Liver (tissue), 2 donors: ENCODE measurements around the gene FCRL2.

Experiments
- TF ChIP-seq, protein P1 (sequence below): IDR thresholded peaks from 2 replicates; pipeline ENCODE4 v1.6.1; 2016; ENCODE audit warnings: antibody characterized with exemption, mild to moderate bottlenecking
- TF ChIP-seq, protein P2 (sequence below): fragments of 150-350 bp; IDR thresholded peaks from 2 replicates; pipeline ENCODE4 v1.5.1; 2017; ENCODE audit warnings: improper control_type of control experiment, low read depth, low read length; ENCODE audit not compliant: missing input control
- donor health status: healthy.

DNA sequence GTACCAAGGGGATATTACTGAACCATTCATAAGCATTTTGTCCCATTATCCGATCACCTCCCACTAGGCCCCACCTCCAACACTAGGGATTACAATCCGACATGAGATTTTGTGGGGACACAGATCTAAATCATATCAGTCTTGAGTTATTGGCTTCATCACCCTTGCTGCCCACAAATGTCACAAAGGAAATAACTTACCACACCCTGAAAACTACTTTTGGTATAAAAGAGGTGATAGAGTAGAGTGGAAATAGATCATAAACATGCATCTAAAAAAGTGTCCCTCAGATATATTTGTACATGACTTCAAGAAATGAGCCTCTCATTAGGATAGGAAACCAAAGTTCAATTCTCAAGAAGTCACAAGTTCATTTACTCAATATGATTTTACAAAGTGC is 53.8 kb downstream of the FCRL2 start:
- TF ChIP-seq, protein P1, sequence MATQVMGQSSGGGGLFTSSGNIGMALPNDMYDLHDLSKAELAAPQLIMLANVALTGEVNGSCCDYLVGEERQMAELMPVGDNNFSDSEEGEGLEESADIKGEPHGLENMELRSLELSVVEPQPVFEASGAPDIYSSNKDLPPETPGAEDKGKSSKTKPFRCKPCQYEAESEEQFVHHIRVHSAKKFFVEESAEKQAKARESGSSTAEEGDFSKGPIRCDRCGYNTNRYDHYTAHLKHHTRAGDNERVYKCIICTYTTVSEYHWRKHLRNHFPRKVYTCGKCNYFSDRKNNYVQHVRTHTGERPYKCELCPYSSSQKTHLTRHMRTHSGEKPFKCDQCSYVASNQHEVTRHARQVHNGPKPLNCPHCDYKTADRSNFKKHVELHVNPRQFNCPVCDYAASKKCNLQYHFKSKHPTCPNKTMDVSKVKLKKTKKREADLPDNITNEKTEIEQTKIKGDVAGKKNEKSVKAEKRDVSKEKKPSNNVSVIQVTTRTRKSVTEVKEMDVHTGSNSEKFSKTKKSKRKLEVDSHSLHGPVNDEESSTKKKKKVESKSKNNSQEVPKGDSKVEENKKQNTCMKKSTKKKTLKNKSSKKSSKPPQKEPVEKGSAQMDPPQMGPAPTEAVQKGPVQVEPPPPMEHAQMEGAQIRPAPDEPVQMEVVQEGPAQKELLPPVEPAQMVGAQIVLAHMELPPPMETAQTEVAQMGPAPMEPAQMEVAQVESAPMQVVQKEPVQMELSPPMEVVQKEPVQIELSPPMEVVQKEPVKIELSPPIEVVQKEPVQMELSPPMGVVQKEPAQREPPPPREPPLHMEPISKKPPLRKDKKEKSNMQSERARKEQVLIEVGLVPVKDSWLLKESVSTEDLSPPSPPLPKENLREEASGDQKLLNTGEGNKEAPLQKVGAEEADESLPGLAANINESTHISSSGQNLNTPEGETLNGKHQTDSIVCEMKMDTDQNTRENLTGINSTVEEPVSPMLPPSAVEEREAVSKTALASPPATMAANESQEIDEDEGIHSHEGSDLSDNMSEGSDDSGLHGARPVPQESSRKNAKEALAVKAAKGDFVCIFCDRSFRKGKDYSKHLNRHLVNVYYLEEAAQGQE = no peak
- TF ChIP-seq, protein P2, sequence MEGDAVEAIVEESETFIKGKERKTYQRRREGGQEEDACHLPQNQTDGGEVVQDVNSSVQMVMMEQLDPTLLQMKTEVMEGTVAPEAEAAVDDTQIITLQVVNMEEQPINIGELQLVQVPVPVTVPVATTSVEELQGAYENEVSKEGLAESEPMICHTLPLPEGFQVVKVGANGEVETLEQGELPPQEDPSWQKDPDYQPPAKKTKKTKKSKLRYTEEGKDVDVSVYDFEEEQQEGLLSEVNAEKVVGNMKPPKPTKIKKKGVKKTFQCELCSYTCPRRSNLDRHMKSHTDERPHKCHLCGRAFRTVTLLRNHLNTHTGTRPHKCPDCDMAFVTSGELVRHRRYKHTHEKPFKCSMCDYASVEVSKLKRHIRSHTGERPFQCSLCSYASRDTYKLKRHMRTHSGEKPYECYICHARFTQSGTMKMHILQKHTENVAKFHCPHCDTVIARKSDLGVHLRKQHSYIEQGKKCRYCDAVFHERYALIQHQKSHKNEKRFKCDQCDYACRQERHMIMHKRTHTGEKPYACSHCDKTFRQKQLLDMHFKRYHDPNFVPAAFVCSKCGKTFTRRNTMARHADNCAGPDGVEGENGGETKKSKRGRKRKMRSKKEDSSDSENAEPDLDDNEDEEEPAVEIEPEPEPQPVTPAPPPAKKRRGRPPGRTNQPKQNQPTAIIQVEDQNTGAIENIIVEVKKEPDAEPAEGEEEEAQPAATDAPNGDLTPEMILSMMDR = no peak
